A673 (cell line): ENCODE measurements around the gene PRIMA1.

Experiments
- EZH2 ChIP-seq: fragments of 200-600 bp; sonication (generic); IDR thresholded peaks from 2 replicates; pipeline ENCODE4 v1.6.1; 2017; ENCODE audit warnings: borderline replicate concordance, low read depth, mild to moderate bottlenecking, mixed read lengths, antibody characterized with exemption, low read length; ENCODE audit not compliant: poor library complexity, severe bottlenecking
- TF ChIP-seq, protein P1 (sequence below): fragments of 300-800, 200-600 bp; sonication (generic); conservative IDR thresholded peaks from 2 replicates; pipeline ENCODE4 v1.5.1; 2017; ENCODE audit warnings: low read depth, mild to moderate bottlenecking, antibody characterized with exemption, low read length, moderate library complexity, mixed read lengths

DNA sequence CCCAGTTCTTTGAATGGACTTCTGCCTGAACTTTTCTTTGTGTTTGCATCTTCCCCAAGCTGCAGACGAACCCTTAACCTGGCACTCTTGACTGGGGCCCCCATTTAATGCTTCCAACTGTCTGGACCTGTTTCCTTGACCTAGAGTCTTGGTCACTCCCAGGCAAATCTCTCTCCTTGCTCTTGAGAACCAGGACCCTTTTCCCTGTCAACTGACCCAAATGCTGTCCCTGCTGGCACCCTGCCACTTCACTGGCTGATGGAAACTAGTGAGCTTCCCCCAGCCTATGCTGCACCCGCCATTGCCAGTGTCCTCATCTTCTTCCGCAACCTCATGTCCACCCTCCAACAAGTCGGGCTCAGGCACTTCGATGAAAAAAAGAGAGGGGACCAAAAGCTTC is 79.5 kb downstream of the PRIMA1 start:
- TF ChIP-seq, protein P1, sequence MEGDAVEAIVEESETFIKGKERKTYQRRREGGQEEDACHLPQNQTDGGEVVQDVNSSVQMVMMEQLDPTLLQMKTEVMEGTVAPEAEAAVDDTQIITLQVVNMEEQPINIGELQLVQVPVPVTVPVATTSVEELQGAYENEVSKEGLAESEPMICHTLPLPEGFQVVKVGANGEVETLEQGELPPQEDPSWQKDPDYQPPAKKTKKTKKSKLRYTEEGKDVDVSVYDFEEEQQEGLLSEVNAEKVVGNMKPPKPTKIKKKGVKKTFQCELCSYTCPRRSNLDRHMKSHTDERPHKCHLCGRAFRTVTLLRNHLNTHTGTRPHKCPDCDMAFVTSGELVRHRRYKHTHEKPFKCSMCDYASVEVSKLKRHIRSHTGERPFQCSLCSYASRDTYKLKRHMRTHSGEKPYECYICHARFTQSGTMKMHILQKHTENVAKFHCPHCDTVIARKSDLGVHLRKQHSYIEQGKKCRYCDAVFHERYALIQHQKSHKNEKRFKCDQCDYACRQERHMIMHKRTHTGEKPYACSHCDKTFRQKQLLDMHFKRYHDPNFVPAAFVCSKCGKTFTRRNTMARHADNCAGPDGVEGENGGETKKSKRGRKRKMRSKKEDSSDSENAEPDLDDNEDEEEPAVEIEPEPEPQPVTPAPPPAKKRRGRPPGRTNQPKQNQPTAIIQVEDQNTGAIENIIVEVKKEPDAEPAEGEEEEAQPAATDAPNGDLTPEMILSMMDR, result no peak
- TF ChIP-seq EZH2, result no peak
